ENCODE measurements around the gene PEAR1.

PEAR1 gene, protein sequence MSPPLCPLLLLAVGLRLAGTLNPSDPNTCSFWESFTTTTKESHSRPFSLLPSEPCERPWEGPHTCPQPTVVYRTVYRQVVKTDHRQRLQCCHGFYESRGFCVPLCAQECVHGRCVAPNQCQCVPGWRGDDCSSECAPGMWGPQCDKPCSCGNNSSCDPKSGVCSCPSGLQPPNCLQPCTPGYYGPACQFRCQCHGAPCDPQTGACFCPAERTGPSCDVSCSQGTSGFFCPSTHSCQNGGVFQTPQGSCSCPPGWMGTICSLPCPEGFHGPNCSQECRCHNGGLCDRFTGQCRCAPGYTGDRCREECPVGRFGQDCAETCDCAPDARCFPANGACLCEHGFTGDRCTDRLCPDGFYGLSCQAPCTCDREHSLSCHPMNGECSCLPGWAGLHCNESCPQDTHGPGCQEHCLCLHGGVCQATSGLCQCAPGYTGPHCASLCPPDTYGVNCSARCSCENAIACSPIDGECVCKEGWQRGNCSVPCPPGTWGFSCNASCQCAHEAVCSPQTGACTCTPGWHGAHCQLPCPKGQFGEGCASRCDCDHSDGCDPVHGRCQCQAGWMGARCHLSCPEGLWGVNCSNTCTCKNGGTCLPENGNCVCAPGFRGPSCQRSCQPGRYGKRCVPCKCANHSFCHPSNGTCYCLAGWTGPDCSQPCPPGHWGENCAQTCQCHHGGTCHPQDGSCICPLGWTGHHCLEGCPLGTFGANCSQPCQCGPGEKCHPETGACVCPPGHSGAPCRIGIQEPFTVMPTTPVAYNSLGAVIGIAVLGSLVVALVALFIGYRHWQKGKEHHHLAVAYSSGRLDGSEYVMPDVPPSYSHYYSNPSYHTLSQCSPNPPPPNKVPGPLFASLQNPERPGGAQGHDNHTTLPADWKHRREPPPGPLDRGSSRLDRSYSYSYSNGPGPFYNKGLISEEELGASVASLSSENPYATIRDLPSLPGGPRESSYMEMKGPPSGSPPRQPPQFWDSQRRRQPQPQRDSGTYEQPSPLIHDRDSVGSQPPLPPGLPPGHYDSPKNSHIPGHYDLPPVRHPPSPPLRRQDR

DNA sequence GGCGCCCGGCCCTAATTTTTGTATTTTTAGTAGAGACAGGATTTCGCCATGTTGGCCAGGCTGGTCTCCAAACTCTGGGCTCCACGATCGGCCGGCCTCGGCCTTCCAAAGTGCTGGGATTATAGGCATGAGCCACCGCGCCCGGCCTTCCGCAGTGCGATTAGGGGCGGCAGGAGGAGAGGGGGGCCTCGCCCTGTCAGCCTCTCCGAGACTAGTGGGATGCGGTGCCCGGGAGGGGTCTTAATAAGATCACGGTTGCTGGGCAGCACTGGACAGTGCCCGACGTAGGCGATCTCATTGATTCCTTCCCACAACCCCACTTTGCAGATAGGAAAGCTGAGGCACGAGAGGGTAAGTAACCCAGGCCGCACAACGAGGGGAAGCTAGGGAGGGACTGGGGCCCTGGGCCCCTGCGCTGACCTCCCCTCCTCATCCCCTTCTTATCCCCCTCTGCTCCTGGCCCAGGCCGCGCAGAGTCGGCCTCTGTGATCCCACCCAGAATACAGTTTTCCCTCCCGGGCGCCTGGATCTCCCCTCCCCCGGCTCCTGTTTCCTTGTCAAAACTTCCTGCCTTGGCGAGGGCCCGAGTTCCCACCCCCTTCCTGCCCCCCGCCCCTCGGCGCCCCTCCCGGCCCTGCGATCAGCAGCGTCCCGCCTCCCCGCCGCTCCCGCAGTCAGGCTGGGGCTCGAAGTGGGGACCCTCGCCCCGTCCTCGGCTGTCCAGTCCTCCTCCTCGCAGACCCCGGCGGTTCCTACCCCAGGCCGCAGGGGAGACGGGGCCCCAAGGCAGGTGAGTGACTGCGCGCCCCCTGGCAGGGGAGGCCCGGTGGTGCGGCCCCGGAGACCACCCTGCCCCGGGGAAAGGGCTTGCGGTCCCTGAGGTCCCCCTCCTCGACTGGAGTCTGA is at the start of gene PEAR1:
Gene PEAR1, plus strand, starts transcription at position 671 of the 906 bp plus-strand sequence. CDS start 10,209 bp downstream, outside the sequence.
- no peak for DNase-seq

DNA sequence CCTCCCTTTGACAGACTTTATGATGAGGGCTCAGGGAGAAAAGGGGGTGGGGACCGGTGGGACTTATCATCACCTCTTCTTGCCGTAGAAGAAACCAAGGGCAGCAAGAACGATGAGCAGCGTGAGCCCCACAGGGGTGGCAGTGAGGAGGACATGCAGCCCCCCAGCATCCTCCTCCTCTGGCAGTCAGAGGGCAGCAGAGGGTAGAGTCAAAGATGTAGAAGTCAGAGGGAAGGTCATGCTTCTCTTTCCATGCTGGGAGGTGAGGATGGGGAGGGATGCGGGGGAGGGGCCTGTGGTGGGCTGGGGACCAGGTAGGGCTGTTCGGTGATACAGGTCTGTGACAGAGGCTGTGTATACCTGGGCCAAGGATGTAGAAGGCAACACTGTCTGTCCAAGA is 49.4 kb upstream of the PEAR1 start:
- no peak for DNase-seq

DNA sequence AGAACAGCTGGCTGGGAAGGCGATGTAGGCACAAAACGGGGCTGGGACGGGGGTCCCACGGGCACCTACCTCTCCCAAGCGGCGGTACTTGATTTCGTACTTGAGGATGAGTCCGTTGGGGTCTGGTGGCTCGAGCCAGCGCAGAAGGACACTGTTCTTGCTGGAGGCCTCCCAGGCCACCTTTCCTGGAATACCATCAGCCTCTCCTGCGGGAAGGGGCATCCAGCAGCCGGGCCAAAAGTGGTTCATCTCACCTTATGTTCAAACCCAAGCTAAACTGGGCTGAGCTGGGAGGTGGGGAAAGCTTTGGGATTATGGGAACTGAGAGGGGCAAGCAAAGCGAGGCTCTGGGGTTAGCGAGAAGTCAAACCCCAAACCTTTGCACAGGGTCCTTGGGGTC is 48.9 kb upstream of the PEAR1 start:
- no peak for DNase-seq

DNA sequence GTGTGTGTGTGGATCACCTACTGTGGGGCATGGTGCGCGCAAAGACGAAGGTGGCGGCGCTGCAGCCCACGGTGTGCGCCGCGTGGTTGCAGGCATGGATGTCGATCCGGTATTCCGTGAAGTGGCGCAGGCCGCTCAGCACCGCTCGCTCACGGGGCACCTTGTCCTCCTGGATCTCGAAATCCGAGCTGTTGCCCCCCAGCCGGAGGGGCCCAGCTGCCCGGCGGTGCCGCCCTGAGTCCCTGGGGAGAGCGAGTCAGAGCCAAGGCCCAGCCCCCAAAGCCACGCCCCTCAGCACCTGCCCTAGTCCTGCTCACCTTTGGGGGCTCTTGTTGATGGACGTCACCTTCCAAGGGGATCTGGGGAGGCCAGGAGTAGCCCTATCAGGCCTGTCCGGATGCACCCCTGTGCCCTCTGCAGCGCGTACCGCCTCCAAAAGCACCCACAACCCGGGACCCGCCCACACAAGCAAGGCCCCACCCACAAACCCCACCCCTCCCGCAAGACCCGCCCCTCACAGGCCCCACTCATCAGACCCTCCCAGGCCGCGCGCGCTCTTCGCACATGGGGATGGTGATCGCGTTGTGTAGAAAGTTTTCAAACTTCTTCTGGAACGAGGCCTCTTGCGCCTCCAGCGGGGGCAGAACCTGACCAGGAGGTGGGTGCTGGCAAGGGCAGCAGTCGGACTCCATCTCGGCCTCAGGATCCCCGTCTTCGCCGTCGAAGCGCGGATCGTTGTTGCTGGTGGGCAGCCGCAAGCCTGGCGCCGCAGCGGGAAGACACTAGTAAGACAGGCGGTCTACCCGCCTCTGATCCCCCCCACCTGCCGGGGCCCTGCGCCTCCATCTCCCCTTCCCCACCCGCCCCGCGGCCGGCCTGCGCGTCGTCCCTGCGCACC is 48.2 kb upstream of the PEAR1 start:
- DNase-seq = peak; percentile 19

DNA sequence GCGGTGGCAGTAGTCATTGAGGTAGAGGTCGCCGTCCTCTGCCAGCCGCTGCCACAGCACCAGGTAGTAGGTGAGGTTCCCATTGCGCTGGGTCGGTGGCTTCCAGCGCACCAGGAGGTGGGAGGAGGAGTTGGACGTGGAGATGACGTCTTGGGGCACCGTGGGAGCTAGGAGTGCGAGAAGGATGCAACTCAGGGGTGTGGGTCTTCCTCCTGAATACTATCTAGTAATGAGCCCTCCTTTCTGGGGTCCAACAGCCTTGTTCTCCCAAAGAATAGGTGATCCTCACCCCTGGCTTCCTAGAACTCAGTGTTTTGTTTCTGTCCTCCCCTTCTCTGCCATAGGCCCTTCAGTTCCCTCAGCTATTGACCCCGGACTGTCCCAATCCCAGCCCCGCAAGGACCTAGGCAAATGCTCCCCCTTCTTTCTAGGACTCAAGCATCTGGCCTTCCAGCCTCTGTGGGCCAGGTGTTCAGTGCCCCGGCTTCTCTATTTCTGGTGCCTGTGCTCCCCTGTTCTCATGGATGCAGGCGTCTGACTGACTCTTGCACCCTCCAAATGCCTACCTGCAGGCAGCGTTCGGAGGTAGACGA is 47.5 kb upstream of the PEAR1 start:
- DNase-seq = no peak

DNA sequence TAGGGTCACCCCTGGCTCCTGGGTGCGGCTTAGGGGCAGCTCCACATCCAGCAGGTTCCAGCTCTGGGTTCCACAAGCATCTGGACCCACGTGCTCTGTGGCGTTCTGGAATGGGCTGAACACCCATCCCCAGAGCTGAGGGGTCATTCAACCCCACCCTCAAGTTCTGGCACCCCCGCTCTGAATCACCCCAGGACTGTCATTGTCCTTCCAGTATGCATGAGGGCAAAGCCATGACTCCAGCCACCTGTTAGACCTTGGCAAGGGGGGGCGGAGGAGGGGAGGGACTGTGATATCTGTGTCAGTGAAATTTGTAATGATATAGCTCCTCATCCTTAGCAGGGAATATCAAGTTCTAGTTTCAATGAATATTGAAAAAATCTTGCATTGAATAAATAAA is 46.9 kb upstream of the PEAR1 start:
- no peak for DNase-seq

DNA sequence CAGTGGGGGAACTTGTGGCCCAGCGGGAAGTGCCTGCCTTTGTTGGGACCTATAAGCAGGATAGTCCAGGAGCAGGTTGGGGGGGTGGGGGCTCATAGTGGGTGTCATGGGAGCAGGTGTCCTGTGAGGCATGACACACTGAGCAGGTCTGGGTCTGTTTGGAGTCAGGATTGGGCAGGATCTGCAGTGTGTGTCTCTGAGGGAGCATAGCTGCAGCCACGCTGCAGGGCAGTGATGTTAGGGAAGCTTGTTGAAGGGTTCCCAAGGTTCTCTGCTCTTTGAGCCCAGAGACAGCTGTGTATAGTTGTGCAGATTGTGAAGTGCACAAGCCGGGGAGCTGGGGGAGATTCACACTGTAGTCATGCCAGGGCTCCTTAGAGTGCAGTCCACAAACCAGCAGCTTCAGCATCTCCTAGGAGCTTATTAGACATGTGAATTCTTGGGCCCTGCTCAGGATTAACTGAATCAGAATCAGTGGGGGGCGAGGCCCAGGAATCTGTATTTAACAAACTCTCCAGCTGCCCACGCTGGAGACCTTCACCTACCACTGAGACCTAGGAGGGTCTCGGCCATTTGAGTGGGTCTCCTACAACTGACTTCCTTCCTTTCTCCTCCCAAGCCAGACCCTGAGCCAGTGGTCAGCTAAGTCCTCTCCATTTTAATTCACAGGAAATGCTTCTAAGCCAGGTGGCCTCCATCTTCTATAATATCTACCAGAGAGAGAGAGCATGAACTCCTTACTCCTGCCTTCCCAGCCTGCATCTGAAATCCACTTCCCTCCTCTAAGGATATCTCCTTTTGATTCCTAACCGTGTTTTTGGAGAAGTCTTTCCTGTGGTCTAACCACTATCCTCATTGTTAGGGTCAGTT is 45.7 kb upstream of the PEAR1 start:
- DNase-seq = no peak

DNA sequence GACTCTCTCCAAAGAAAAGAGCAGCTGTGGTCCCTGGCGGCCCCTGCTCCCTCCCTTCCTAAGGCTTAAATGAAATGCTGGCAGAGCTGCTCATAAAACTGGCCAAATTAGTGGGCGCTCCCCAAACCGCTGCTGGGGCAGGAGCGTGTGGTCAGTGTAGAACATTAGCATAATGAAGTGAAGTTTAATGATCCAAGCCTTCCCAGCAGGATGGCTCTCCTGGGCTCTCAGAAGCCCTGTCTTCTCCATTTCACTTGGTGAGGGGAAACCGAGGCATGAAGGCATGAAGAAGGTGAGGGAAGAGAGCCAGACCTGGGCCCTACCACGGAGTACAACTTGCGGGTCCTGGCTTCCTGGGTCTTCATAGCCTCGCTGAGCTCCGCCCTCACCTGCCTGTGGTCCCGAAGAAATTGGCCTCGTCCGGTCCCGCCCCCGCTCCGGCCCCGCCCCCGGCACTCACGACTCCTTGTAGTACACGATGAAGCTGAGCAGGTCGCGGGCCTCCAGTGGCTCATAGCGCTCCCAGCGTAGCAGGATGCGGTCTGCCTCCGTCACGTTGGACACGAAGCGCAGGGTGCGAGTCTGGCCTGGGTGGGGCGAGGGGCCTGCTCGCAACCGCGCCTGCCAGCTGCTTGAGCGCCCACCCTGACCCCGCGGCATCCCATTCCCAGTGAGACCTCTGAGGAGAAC is 44.9 kb upstream of the PEAR1 start:
- DNase-seq = peak; percentile 25

DNA sequence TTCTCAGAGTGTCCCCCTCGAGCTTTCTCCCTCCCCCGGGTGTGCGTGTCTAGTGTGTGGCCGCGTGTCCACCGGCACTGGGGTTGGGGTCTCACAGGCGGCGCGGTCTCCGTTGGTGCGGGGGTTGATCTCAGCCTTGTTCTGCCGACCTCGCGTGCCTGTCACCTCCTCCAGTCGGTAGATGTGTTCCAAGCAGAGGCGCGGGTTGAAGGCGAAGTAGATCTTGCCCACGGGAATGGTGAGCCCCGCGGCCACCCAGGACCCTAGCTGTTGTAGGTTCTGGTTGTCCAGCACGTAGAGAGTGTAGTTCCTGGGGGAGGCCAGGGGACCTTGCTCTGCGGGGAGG is 44.4 kb upstream of the PEAR1 start:
- DNase-seq = no peak

DNA sequence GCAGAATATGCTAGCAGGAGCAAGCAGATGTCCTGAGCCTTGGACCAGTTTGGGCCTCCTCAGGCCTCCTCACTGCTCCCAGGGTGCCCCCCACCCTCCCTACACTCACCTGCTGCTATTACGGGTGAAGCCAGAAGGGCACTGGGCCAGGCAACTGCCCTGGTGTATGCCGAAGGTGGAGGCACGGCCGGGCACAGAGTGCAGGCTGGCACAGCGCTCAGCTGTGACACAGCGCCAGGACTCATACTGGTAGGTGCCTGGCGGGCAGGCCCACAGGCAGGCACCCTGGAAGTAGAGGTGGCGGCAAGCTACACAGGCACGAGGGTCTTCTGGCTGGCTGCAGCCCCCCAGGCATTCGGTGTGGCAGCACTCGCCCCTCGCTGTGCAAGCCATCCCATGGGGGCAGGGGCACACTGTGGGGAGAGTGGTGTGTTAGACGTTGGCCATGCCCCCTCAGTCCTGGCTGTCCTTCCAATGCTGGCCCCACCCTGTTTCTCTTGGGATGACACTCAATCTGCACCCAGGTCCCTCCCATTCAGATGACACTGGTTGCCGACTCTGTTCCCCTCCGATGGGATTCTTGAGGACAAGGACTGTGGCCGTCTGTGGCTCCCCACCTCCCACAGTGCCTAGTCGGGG is 41.6 kb upstream of the PEAR1 start:
- DNase-seq = no peak

DNA sequence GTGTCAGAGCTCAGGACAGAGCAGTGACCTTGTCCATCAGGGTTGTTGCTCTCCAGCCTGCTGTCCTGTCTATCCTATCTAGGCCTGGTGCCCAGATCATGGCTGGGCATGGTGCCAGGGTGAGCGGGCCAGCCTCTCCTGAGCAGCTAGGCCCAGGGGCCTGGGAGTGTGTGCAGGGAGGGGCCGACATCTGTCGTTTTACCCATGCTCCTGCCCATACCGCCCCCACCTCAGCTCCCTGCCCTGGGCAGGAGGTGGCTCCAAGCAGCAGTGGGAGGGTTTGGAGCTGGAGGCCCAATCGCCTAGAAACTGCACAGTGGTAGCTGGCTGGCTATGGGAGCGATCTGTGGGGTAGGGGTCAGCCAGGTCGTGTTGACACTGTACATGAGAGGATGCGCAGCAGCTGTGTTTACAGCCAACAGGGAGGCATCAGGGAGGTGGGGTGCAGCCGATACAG is 41.1 kb upstream of the PEAR1 start:
- no peak for DNase-seq

DNA sequence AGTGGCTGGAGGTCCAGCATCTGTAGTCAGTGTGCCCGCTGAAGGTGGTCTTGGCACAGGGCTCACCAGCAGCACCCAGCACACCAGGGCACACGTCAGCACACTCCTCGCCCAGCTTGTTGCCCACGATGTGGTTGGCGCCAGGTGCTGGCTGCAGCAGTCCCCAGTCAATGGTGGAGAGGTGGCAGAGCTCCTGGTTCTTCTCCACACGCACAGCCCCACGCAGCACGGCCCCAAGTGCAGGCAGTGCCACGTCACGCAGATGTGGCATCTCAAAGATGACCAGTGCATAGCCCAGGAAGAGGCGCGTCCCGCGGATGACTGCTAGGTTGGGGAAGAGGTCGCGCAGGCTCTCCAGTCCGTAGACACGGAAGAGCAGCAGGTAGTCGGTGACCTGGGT is 39.8 kb upstream of the PEAR1 start:
- no peak for DNase-seq

DNA sequence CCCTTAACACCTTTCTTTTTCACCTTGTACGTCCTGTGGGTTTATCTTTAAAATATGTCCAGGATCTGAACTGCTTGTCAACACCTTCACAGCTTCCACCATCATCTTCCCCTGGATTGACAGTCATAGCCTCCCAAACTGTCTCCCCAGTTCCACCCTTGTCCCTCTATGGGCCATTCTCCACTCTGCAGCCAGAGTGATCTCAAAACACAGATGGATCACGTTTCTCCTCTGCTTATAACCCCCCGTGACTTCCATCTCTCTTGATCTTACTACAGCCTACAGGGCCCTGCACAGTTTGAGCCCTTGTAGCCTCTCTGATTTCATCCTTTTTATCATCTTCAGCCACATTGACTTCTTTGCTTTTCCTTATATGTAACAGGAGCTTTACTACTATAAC is 38.9 kb upstream of the PEAR1 start:
- no peak for DNase-seq

DNA sequence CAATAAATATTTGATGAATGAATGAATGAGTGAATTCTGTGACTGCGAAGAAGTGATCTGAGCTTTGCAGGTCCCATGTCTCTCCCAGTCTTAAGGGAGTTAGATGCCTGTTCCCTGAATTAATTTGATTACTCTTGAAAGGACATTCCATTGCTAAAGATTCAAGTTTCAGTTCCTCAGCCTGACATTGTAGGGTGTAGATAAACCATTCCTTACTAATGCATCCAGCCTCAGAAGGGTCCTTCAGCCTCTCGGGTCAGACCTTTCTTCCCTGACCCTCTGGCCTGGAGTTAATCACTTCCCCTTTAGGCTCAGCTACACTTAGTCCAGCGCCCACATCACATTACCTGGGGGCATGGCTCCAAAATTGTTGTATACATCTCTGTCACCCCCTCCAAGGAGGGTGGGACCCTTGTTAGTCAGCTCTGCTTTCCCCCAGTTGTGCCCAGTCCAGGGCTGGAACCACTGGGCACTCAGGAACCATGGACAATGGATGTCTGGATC is 37.2 kb upstream of the PEAR1 start:
- DNase-seq = no peak

DNA sequence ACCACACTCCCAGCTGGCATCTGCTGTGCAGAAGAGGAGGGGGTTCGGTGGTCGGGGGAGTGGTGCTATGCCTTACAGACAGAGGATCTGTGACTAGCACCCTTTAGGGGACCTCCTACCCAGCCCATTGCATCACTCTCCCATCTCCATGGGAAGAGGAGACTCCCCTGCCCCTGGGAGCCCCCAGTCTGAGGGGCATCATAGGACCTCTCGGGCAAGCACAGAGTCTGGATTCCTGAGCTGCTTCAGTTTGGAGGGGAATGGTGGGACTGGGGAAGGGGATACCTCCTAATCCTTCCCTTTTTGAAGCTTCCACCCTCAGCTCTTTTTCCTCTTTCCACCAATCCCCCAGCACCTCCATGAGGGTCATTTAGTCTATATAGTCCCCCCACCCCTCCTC is 36.0 kb upstream of the PEAR1 start:
- no peak for DNase-seq

DNA sequence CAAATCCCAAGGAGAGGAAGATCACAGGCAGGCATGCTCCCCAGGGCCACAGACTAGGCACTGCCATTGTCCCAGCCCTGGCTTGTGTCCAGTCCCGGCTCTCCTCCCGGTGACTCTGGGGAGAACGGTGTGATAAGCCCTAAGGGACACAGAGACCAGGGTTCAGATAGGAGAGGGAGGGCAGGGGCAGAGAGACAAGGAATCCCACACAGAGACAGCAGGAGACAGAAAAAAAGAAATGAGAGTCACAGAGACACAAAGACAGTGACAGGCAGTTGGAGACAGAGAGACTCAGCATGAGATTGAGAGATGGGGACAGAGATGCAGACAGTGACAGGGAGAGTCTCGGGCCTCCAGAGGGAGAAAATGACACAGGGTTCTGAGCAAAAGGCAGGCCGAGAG is 35.0 kb upstream of the PEAR1 start:
- no peak for DNase-seq

DNA sequence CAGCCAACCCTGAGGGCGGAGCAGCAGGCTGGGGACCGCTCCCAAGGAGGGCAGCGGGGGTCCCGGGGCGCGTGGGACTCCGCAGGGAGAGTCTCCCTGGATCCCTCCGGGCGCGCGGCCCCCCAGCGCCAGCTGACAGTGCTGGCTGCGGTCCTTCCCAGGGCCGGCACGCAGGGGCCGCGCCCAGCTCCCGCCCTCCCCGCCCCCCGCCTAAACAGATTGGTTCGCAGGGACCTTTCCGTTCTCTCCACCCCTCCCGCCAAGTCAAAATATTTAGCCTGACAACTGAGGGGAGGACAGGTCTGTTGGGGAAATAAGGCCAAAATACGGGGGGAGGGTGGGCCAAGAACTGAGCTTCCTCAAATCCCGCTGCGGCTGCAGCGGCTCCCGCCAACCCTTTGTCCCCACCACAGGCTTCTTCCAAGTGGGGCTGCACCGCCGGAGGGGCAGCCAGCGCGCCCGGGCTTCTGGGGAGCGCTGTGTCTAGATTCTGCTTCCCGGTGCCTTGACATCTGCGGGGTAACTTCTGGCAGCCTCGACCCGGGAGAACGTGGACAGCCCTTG is 34.5 kb upstream of the PEAR1 start, which contains the start of gene INSRR:
Gene INSRR, minus strand, starts transcription at position 159 of the 564 bp plus-strand sequence. CDS start 496 bp downstream, outside the sequence.
- no peak for DNase-seq

DNA sequence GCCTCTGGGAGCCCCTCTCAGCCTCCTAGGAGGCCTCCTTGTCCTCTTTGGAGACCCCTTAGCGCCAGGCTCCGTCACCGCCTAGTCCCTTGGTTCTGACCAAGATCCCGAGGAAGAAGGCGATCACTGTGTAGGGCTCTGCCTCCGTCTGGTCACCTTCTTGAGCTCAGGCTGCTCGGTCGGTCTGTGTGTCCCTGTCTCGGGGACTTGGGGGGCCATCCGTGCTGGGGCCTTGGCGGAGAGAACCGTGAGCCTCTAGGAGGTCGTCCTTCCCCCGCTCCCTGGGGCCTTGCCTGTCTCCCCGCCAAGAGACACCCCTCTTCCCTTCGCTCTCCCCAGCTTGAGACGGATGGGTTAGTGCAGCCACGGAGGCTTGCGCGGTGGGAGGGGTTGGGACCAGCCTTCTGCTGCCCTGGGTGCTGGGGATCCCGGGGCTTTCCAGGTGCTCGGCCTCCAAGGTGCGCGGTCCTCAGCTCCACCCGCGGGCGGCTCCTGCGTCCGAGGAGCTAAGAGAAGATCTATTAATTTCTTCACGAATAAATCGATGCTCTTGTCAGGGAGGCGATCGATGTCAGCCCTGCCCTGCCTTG is 33.9 kb upstream of the PEAR1 start:
- no peak for DNase-seq

Measured in activated T-cell treated with anti-CD3 and anti-CD28 coated beads for 4 hours (primary cell).